ENCODE results near the gene SH3BP2. TPM values are rescaled to one million over a fixed set of nuclear protein-coding genes. Genes with fewer than 3 reads are reported as not detected.
A peak's percentile ranks its signal among the peaks of the same experiment; 100 is the strongest.

SH3BP2 gene
- total RNA-seq, 1 donor from 2014 or later = 109 TPM

DNA sequence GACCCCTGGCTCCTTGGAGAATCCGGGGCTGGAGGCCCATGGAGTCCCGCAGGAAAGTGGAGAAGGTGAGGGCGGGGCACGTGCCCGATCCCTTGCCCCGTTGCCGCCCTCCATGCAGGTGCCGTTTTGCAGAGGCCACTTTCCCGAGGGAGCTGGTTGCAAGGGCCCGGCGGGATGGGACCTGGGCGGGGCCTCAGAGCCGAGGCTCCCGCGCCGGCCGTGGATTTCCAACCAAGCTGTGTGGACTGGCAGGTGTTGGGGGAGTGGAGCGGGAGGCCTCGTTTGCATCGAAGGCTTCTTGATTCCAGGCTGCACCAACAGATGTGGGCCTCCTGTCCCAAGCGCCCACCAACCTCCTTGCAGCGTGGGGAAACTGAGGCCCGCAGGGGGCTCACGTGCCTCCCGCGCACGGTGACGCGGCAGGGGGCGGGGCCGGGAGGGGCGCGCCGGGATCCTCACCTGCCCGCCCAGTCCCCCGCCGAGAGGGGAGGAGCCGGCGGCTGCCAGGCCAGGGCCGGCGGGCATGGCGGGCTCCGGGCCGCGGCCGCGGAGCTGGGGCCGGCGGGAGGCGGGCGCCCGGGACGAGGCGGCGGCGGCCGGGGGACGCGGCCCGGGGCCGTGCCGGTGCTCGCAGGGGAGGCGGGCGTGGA lies 24.9 kb downstream of the SH3BP2 start:
- DNase-seq (ENCODE audit: low spot score) = no peak

GRCh38 chr4:2818351-2818939 lies 25.6 kb downstream of the SH3BP2 start:
- no peak for DNase-seq (ENCODE audit: low spot score)

DNA sequence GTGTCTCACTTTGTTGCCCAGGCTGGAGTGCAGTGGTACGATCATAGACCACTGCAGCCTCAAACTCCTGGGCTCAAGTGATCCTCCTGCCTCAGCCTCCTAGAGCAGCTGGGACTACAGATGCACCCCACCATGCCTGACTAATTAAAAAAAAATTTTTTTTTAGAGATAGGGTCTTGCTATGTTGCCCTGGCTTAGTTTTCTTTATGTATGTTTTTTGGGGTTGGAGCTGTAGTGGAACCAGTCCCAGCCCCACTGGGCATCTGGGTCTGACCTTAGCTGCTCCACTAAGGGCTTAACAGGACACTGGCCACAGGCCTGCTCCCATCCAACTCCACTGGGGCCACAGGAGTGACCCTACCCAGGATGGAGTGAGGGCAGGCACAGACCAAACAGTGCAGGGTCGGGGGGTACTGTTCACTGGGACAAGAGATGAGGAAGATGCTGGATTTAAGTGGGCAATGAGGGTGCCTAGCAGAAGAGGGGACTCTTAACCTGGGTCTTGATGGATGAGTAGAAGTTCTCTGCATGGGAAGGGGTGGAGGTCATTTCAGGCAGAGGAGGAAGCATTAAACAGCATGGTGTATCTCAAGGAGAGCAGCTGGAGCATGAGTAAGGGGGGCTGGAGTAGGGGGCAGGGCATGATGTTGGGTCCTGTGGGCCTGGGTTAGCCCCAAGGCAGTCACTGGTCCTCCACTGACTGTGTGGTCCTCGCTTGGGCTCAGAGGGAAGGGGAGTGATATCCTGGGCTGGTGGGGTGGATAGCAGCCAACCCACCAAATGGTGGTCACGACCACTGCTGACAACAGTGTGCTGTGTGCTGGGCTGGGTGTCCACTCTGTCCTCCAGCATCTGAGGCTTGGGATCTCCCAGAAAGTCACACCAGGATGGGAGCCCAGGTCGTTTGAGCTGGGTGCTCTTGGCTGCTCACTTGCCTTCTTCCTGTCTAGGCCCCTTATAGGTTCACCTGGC lies 26.6 kb downstream of the SH3BP2 start:
- no peak for DNase-seq (ENCODE audit: low spot score)

DNA sequence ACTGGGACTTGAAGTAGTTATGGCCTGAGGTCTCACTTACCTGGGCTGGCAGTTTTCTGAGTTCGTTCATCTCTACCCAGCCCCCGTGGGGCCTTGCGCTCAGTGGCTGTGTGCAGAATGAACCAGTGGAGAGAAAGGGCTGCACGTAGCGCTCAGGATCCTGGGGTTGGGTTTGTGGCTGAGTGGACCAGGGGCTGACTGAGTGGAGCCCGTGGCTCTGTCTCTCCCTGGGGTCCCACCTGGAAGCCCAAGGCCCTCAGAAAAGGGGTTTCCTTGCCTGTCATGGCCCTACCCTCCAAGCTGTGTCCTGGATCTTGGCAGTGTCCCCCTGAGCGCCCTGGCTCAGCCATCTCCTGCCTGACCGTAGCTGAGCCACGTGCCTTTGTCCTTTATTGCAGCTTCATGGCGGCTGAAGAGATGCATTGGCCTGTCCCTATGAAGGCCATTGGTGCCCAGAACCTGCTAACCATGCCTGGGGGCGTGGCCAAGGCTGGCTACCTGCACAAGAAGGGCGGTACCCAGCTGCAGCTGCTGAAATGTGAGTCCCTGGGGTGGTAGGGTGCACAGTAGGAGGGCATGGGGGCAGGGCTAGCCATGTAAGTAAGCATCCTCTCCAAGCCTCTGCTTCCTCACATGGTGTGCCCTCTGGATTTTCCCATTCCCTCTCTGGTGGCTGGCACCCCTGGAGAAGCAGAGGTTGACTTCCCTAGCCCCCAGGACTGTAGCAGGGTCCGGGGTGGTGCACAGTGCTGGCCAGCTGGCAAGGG lies 27.5 kb downstream of the SH3BP2 start:
- DNase-seq (ENCODE audit: low spot score) = no peak

- no peak for DNase-seq (ENCODE audit: low spot score)
These were observed 29.8 kb downstream of the SH3BP2 start for GRCh38 chr4:2822461-2823300.

- no peak for DNase-seq (ENCODE audit: low spot score)
These were observed 30.4 kb downstream of the SH3BP2 start for GRCh38 chr4:2823301-2823670.

DNA sequence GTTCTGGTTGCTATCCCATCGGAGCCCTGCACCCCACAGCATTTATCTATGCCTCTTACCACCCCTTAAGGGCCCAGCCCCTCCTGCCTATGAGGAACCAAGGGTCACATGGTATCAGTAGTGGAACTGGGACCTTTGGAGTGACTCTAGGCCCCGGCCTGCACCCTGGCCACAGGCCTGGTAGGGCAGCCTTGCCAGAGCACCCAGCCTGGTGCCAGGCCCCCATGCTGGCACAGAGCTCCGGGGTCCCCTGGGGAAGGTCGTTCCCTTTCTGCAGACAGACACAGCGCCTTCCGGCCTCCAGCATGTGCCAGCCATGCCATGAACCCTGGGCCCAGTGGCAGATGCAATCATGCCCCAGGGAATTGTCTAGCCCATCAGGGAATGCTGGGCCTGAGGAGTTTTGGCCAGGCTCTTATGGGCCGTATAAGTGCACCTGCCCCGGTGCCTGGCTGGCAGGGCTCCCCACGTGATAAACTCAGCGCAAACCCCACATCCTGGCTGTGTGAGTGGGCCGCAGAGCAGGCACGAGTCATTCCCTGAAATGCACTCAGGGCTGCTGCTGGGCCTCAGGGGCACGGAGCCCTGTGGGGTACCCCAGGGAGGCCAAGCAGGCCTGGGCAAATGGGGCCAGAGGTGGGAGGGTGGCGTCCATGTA lies 30.9 kb downstream of the SH3BP2 start:
- no peak for DNase-seq (ENCODE audit: low spot score)

GRCh38 chr4:2824329-2824835 lies 31.5 kb downstream of the SH3BP2 start:
- no peak for DNase-seq (ENCODE audit: low spot score)

GRCh38 chr4:2824836-2825381 lies 32.0 kb downstream of the SH3BP2 start:
- no peak for DNase-seq (ENCODE audit: low spot score)

DNA sequence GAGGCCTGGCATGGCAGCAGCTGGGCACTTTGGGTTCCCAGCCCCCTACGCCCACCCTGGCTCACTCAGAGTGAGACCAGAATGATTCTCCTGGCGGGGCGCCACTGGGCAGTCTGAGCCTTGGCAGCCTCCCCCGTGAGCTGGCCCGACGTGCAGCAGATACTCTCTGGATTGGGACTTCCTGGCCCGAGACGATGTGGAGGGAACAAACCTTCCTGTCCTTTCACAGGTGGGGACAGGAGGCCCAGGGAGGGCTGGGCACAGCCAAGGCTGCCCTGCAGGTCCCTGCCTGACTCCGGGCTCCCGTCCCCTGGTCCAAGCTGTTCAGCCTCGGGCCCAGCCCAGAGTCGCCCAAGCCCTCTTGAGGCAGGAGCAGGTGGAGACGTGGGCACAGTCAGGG lies 32.9 kb downstream of the SH3BP2 start:
- DNase-seq (ENCODE audit: low spot score) = no peak

DNA sequence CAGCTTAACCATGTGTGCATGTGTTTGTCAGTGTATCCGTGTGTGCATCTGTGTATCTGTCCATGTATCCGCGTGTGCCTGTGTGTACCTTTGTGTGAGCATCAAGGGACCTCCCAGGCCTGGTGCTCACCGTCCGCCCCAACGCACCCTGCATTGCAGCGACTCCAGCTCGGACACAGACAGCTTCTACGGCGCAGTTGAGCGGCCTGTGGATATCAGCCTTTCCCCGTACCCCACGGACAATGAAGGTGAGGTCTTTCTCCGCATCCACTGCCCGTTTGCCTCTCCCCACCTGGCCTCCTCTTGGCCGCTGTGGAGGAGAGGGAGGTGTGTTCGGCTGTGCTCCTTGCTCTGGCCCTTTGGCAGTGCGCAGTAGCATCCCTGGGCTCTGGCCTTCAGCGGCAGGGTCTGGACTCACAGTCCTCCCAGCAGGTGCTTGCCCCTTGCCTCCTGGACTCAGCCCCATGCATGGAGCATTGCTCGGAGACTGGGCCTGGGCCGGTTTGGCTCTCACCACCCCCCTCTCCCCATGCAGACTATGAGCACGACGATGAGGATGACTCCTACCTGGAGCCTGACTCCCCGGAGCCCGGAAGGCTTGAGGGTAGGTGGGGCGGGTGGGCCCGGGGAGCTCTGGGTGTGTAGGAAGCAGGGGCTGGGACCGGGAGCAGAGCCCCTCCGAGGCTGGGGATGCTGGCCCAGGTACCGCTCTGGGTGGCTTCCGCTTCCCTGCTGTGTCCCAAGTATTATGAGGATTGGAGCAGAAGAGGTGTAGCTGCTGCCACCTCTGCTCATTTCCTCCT lies 34.4 kb downstream of the SH3BP2 start:
- DNase-seq (ENCODE audit: low spot score) = no peak

- DNase-seq (ENCODE audit: low spot score) = no peak
These were observed 35.2 kb downstream of the SH3BP2 start for GRCh38 chr4:2827874-2828751.

- DNase-seq (ENCODE audit: low spot score) = no peak
These were observed 35.9 kb downstream of the SH3BP2 start for GRCh38 chr4:2828758-2829181.

GRCh38 chr4:2829321-2829932 lies 36.5 kb downstream of the SH3BP2 start:
- no peak for DNase-seq (ENCODE audit: low spot score)

GRCh38 chr4:2829933-2830451 lies 37.1 kb downstream of the SH3BP2 start:
- DNase-seq (ENCODE audit: low spot score) = no peak

DNA sequence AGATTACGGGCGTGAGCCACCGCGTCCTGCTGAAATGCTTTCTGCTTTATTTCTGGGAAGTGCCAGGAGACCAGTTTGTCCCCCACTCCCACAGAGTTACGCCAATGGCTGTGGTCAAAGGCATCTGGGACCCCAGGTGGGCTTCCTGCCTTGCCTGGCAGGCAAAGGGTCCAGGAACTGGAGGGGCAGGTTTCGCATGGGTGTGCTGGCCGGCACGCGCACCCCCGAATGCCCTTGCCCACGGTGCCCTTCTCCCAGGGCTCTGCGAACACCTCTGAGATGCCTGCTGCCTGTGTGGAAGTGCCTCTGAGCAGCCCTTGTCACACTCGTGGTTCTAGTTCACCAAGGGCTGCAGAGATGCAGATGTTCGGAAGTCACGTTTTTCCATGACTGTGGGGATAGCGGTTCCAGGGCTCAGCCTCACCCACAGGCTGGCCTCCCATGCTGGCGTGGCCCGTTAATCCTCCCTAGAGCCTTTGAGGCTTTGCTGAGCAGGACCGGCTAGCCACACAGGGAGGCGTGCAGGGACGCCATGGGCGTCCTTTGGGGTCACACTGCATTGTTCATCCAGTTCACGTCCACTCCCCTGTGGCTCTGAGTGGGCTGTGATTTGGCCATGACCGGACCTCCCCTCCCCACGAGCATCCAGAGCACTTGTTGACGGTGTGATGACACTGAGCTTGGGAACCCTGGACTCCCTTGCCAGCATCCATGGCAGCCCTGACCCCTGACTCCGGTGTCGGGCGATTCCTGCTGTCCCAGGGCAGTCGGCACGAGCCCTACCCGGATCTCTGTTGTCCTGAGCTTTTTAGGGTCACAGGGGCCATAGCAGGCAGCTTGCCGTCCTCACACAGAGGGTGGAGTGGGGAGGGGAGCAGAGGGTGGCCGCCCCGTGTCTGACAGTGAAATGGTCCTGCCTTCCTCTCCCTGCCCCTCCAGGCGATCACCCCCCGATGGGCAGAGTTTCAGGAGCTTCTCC lies 38.0 kb downstream of the SH3BP2 start:
- DNase-seq (ENCODE audit: low spot score) = peak; percentile 40
